Heart left ventricle (tissue), 13 donors: ENCODE data around the gene B4GALT1.

Experiments
- POLR2A ChIP-seq, 2 donors: fragments of 450-650 bp; IDR thresholded peaks; one replicate each; pipeline ENCODE4 v1.6.1; 2017; ENCODE audit warnings: antibody characterized with exemption in 2 of 2, mild to moderate bottlenecking in 2 of 2, moderate library complexity in 2 of 2
- TF ChIP-seq, protein P1 (sequence below), 12 donors: fragments of 200-600 bp; sonication (generic) in 4 of 12; IDR thresholded peaks; one replicate each; pipeline versions ENCODE4 v1.5.0 to v1.8.0; 2018 to 2022; ENCODE audit warnings: antibody characterized with exemption in 12 of 12, mild to moderate bottlenecking in 5 of 12
- donor health status: ischemic (EF 13 %, LVEDD 7.1; RV severe dilation, severe dysfunction).
- donor health status: DM: no; HTN: yes; CAD: no.
- donor health status: DM: no; HTN: no; CAD: no.
- donor health status: ischemic (EF 25% LVEDD 6.9; RV normal size, moderate dysfunction).
- donor health status: ischemic (EF 25% LVEDD 5.7; RV mildly dilated, moderate dysfunction).
- donor health status: ischemic (EF 35%, LVEDD 5.7; RV mildly dilated, moderate dysfunction).
- donor health status: nonischemic (EF 11% LVEDD 7.7; RV severe dilation, severe dysfunction).
- donor health status: DM: yes; HTN: yes; CAD: no.
- donor health status: PGD.
- donor health status: ischemic (EF 29% LVEDD 5.4; RV normal size, mild dysfunction).
- donor health status: nonischemic (EF 23%, LVEDD 6.1; RV moderate dilation, normal function).

DNA sequence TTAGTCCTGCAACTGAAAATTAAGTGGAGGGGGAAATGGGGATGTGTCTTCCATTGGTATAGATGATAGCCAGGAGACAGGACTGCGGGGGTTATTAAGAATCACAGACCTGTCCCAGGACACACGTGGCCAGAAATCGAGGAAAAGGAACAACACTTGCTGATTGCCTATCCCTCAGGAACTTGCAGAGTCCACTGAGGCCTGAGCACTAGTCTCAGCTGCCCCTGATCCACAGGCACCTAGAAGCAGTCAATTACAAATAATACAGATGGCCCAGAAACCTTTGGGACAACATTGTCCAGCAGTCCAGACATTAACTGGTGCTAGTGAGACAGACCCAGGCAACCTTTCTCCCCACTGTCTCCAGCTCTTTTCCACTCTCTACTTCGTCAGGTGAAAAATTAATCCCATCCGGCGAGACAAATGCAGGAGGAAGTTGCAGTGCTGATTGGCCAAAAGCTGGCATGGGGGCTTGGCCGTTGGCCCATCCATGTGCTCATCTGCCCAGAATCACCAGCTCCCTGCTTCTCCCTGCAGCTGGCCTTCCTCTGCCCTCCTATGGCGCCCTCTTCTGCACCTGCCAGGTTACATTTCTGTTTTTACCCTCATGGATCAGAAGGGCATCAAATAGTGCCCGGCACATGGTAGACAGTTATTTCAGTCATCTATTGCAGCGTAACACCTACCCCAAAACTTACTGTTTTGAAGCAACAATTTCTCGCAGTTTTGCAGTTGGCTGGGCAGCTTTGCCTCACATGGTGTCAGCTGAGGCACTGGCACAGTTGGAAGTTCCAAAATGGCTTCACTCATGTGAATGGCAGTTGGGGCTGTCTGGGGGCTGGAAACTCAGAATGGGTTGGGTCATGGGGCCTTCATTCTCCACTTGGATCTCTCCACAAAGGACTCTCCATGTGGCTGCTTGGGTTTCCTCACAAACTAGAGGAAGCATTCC is 3.6 kb upstream of the B4GALT1 start:
- TF ChIP-seq, protein P1, sequence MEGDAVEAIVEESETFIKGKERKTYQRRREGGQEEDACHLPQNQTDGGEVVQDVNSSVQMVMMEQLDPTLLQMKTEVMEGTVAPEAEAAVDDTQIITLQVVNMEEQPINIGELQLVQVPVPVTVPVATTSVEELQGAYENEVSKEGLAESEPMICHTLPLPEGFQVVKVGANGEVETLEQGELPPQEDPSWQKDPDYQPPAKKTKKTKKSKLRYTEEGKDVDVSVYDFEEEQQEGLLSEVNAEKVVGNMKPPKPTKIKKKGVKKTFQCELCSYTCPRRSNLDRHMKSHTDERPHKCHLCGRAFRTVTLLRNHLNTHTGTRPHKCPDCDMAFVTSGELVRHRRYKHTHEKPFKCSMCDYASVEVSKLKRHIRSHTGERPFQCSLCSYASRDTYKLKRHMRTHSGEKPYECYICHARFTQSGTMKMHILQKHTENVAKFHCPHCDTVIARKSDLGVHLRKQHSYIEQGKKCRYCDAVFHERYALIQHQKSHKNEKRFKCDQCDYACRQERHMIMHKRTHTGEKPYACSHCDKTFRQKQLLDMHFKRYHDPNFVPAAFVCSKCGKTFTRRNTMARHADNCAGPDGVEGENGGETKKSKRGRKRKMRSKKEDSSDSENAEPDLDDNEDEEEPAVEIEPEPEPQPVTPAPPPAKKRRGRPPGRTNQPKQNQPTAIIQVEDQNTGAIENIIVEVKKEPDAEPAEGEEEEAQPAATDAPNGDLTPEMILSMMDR (IDR thresholded peaks at IDR 0.05), result peak; percentile 23 to 67 (median 50)
- no peak for TF ChIP-seq POLR2A (IDR thresholded peaks at IDR 0.05)
